Measurements from ENCODE around the gene ZNHIT6.
"Not testable (repeated sequence)": the region's sequence is repeated elsewhere in the genome, so short reads cannot be mapped to it uniquely, and the experiment has no call there.

Gene ZNHIT6

GRCh38 chr1:85665932-85666331, 42.3 kb downstream of the ZNHIT6 start:
- DNase-seq (ENCODE audit: low read depth in 2 of 2) = no peak

- DNase-seq (ENCODE audit: low read depth in 2 of 2) = no peak
Measured at GRCh38 chr1:85663382-85663781, 44.9 kb downstream of the ZNHIT6 start.

- no peak for DNase-seq (ENCODE audit: low read depth in 2 of 2)
Measured at GRCh38 chr1:85661767-85662166, 46.5 kb downstream of the ZNHIT6 start.

- no peak for DNase-seq (ENCODE audit: low read depth in 2 of 2)
Measured at GRCh38 chr1:85660541-85660940, 47.7 kb downstream of the ZNHIT6 start.

GRCh38 chr1:85659174-85659573, 49.1 kb downstream of the ZNHIT6 start:
- DNase-seq (ENCODE audit: low read depth in 2 of 2) = no peak

- no peak for DNase-seq (ENCODE audit: low read depth in 2 of 2)
Measured at GRCh38 chr1:85656948-85657347, 51.3 kb downstream of the ZNHIT6 start.

- DNase-seq (ENCODE audit: low read depth in 2 of 2) = no peak
Measured at GRCh38 chr1:85656256-85656655, 52.0 kb downstream of the ZNHIT6 start.

GRCh38 chr1:85655315-85655714, 52.9 kb downstream of the ZNHIT6 start:
- no peak for DNase-seq (ENCODE audit: low read depth in 2 of 2)

- DNase-seq (ENCODE audit: low read depth in 2 of 2) = no peak
Measured at GRCh38 chr1:85654066-85654782, 54.0 kb downstream of the ZNHIT6 start.

GRCh38 chr1:85652327-85652726, 55.9 kb downstream of the ZNHIT6 start:
- DNase-seq (ENCODE audit: low read depth in 2 of 2) = no peak

- DNase-seq (ENCODE audit: low read depth in 2 of 2) = no peak
Measured at GRCh38 chr1:85650645-85651044, 57.6 kb downstream of the ZNHIT6 start.

- DNase-seq (ENCODE audit: low read depth in 2 of 2) = no peak
Measured at GRCh38 chr1:85649591-85649990, 58.6 kb downstream of the ZNHIT6 start.

GRCh38 chr1:85641598-85642556, 66.4 kb downstream of the ZNHIT6 start:
- DNase-seq (ENCODE audit: low read depth in 2 of 2) = not testable (repeated sequence)

- DNase-seq (ENCODE audit: low read depth in 2 of 2) = not testable (repeated sequence)
Measured at GRCh38 chr1:85639920-85640319, 68.3 kb downstream of the ZNHIT6 start.

- DNase-seq (ENCODE audit: low read depth in 2 of 2) = no peak
Measured at GRCh38 chr1:85638412-85638811, 69.8 kb downstream of the ZNHIT6 start.

- no peak for DNase-seq (ENCODE audit: low read depth in 2 of 2)
Measured at GRCh38 chr1:85630493-85630892, 77.7 kb downstream of the ZNHIT6 start.

- no peak for DNase-seq (ENCODE audit: low read depth in 2 of 2)
Measured at GRCh38 chr1:85629532-85629920, 78.7 kb downstream of the ZNHIT6 start.

GRCh38 chr1:85628791-85629531, 79.3 kb downstream of the ZNHIT6 start:
- no peak for DNase-seq (ENCODE audit: low read depth in 2 of 2)

GRCh38 chr1:85626818-85627217, 81.4 kb downstream of the ZNHIT6 start:
- no peak for DNase-seq (ENCODE audit: low read depth in 2 of 2)

- no peak for DNase-seq (ENCODE audit: low read depth in 2 of 2)
Measured at GRCh38 chr1:85624361-85624760, 83.9 kb downstream of the ZNHIT6 start.

- DNase-seq (ENCODE audit: low read depth in 2 of 2) = no peak
Measured at GRCh38 chr1:85623061-85623471, 85.2 kb downstream of the ZNHIT6 start.

GRCh38 chr1:85621430-85621829, 86.8 kb downstream of the ZNHIT6 start:
- DNase-seq (ENCODE audit: low read depth in 2 of 2) = no peak
